ENCODE measurements around the gene GRAMD1C.

Gene GRAMD1C

GRCh38 chr3:113981803-113982202 lies 143.2 kb downstream of the GRAMD1C start:
- Histone ChIP-seq H3K27ac (ENCODE audit: low read length) (no peak overlapping the region), H3K36me3 (ENCODE audit: control insufficient read depth, insufficient read depth, low read length) (no peaks in the 10 kb centered on the region), H3K4me3 (ENCODE audit: low read length) (no peak overlapping the region), H3K4me1 (ENCODE audit: control insufficient read depth, insufficient read depth, low read length) (no peaks in the 10 kb centered on the region), H3K27me3 (ENCODE audit: control insufficient read depth, insufficient read depth, low read length) (no peaks in the 10 kb centered on the region), H3K9me3 (ENCODE audit: control insufficient read depth, insufficient read depth, low read length) (no peaks in the 10 kb centered on the region)
- DNase-seq (ENCODE audit: low read depth, low spot score), result no peak

DNA sequence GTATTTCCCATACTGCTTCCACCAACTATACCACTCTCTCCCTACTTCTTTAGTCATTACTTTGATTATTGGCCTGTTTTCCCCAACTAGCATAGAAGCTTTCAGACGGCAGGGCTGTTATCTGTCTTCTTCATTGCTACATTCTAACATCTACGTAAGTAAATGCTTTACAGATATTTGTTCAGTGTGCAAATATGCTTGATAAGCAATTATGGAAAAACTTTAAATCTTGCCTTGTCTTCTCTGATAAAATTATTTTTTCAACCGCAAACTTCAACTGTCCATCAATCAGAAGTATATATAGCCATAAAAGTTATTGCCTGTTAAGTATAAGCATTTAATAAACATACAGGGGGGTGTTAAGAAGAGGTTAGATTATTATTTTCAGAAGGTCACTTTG lies 145.0 kb downstream of the GRAMD1C start:
- no CpG with 5 or more reads among the region's 3 CpGs for WGBS (ENCODE audit: insufficient coverage, insufficient read length)
- H3K27me3 ChIP-seq (ENCODE audit: control insufficient read depth, insufficient read depth, low read length), result no peaks in the 10 kb centered on the region
- H3K9me3 ChIP-seq (ENCODE audit: control insufficient read depth, insufficient read depth, low read length), result no peaks in the 10 kb centered on the region
- H3K36me3 ChIP-seq (ENCODE audit: control insufficient read depth, insufficient read depth, low read length), result no peaks in the 10 kb centered on the region
- H3K27ac ChIP-seq (ENCODE audit: low read length), result no peak overlapping the region
- H3K4me3 ChIP-seq (ENCODE audit: low read length), result no peak overlapping the region
- DNase-seq (ENCODE audit: low read depth, low spot score), result no peak
- H3K4me1 ChIP-seq (ENCODE audit: control insufficient read depth, insufficient read depth, low read length), result no peaks in the 10 kb centered on the region

DNA sequence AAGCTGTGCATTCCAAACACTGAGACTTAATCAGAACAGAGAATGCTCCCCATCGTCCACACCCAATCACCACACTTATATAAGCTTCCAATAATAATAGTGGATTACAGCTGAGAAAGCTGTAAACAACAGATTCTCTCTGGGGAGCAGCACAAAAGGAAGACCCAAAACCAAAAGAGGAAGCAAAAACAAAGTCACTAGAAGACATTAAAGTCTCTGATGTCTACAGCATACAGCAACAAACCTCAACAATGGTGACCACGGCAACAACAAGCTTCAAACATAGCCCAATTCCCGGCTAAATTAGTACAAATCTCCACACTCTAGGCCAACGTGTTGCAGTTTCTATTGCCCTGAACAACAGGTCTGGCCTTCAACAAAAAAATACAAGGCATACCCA lies 147.0 kb downstream of the GRAMD1C start:
- H3K9me3 ChIP-seq (ENCODE audit: control insufficient read depth, insufficient read depth, low read length), result no peaks in the 10 kb centered on the region
- H3K27me3 ChIP-seq (ENCODE audit: control insufficient read depth, insufficient read depth, low read length), result no peaks in the 10 kb centered on the region
- no peak overlapping the region for H3K27ac ChIP-seq (ENCODE audit: low read length)
- WGBS (ENCODE audit: insufficient coverage, insufficient read length), result no CpG with 5 or more reads among the region's 4 CpGs
- H3K4me1 ChIP-seq (ENCODE audit: control insufficient read depth, insufficient read depth, low read length), result no peaks in the 10 kb centered on the region
- no peak for DNase-seq (ENCODE audit: low read depth, low spot score)
- no peaks in the 10 kb centered on the region for H3K36me3 ChIP-seq (ENCODE audit: control insufficient read depth, insufficient read depth, low read length)
- H3K4me3 ChIP-seq (ENCODE audit: low read length), result no peak overlapping the region

All from iPS DF 6.9 (cell line).